ENCODE results near the gene ANKHD1.
"Not testable (repeated sequence)": the region's sequence is repeated elsewhere in the genome, so short reads cannot be mapped to it uniquely, and the experiment has no call there.

Gene ANKHD1

GRCh38 chr5:140564196-140565023 lies 162.8 kb downstream of the ANKHD1 start, which contains the start of the genes APBB3 and SLC35A4:
TSS of gene APBB3 (minus strand) at chr5:140564598. CDS start at chr5:140564245, 353 bp downstream.
TSS of gene SLC35A4 (plus strand) at chr5:140564828. CDS start at chr5:140567170, 2,342 bp downstream.
- peak; percentile 92 to 93 for DNase-seq (ENCODE audit: low read depth in 2 of 2)

DNA sequence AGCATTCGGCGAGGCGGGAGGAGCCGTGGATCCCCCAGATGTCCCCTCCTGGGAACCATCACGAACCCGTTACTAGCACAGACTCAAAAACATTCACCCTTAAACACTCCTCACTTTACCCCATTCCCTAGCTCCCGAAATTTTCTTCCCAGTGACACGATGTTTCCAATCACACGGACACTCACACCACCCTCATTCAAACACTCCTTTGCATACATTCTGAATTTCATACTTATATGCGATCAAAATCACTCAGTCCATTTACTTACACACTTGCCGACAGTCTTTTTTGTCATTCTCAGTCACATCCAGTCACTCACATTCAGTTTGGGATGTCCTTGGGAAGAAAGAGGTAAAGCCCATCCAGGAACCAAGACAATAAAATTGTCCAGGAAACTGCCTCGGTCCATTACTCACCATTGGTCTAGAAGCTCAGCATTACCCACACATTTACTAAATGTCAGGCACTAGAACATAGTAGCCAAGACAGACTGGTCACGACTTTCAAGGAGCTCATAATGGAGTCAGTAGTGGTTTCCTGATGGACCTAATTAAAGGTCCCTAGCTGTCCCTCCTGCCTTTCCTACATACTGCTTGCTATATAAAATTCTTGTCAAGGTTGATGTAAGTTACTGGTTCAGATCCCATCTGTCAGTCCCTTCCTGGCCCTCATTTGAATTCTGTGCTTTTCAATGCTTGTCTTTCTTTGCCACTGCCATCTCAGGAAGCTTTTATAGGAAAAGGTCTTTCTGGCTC lies 163.6 kb downstream of the ANKHD1 start:
- DNase-seq (ENCODE audit: low read depth in 2 of 2) = no peak

GRCh38 chr5:140565780-140566095 lies 164.1 kb downstream of the ANKHD1 start:
- no peak for DNase-seq (ENCODE audit: low read depth in 2 of 2)

DNA sequence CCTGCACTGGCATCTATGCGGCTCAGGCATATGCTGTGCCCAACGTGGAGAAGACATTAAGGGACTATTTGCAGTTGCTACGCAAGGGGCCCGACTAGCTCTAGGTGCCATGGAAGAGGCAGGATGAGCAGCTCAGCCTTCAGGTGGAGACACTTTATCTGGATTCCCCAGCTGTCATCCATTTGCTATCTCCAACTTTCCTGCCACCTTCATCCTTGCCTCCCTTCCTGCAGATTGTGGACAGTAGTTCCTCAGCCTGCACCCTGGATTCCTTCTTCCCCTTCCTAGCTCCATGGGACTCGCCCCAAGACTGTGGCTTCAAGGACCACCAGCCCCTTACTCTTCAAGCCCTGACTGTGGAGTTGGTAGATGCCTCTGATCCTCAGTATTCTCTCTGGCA lies 165.0 kb downstream of the ANKHD1 start:
- no peak for DNase-seq (ENCODE audit: low read depth in 2 of 2)

GRCh38 chr5:140567136-140567818 lies 165.6 kb downstream of the ANKHD1 start:
- DNase-seq (ENCODE audit: low read depth in 2 of 2) = no peak

- DNase-seq (ENCODE audit: low read depth in 2 of 2) = no peak
These were observed 166.2 kb downstream of the ANKHD1 start for GRCh38 chr5:140567871-140568270.

DNA sequence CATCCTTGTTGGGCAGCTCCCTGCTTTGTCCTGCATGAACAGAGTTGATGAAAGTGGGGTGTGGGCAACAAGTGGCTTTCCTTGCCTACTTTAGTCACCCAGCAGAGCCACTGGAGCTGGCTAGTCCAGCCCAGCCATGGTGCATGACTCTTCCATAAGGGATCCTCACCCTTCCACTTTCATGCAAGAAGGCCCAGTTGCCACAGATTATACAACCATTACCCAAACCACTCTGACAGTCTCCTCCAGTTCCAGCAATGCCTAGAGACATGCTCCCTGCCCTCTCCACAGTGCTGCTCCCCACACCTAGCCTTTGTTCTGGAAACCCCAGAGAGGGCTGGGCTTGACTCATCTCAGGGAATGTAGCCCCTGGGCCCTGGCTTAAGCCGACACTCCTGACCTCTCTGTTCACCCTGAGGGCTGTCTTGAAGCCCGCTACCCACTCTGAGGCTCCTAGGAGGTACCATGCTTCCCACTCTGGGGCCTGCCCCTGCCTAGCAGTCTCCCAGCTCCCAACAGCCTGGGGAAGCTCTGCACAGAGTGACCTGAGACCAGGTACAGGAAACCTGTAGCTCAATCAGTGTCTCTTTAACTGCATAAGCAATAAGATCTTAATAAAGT lies 166.9 kb downstream of the ANKHD1 start:
- no peak for DNase-seq (ENCODE audit: low read depth in 2 of 2)

DNA sequence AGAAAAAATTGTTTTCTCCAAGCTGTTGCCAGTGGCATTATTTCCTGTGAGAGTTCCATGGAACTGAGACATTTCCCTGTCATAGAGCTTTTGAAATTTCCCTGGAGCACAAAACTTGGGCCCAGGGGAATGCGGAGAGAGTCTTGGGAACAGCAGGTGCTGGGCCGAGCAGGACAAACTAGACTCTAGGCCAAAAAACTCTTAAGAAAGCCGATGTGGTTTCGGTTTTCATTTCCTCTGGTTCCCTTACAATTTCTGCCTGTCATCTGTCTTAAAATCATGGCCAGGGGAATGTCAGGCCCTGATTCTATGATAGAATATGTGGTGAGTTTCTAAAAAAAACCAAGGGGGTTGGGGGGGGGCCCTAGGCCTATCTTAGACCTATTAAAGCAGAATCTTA lies 167.6 kb downstream of the ANKHD1 start:
- no peak for DNase-seq (ENCODE audit: low read depth in 2 of 2)

- no peak for DNase-seq (ENCODE audit: low read depth in 2 of 2)
These were observed 168.4 kb downstream of the ANKHD1 start for GRCh38 chr5:140570058-140570457.

DNA sequence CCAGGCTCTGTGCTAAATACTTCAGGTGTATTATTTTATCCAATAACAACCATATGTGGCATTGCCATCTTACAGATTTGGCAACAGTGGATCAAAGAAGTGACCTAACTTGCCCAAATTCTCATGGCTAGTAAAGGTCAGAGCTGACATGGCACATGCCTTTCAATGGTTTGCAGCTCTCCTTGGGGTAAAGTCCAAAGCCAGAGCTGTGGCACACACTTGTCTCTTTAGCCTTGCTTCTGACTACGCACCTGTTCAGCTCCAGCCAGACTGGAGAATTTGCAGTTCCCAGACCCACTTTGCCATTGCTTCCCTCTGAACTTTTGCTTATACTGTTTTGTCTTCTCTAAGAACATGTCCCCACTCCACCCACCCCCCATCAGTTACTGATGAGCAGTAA lies 168.9 kb downstream of the ANKHD1 start:
- no peak for DNase-seq (ENCODE audit: low read depth in 2 of 2)

DNA sequence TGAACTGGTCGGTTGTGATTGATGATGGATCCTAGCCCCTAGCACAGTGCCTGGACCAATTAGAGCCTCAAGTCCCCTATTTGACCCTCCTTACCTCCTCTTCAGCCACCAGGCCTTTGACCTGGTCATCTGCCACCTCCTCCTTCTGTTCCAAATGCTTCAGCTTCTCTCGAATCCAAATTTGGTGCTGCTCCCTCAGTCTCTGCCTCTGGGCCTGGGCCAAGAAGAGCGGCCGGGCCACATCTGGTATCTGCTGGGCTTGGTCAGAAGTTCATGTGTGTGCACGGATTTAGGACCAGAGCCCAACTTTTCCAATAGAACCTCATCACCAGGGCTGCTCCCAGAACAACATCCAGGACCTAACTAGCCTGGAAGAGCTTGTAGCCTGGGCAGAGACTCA lies 169.5 kb downstream of the ANKHD1 start:
- DNase-seq (ENCODE audit: low read depth in 2 of 2) = no peak

DNA sequence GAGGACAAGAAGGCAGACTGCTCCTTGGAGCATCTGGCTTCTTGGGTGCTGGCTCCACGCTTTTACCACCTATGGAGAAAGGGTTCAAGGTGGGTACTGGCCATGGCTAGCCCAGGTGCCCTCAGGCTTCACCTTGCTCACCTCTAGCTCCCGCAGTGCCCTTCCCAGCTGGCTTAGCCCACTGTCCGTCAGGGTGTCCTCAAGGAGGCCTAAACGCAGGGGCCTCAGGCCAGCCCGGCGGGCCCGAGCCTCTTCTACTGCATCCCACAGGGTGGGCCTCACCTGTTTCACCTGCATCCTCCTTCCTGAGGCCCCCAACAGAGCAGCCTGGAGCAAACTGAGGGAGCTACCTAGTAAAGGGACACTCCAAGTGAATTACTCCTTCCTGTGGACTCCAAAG lies 172.1 kb downstream of the ANKHD1 start:
- DNase-seq (ENCODE audit: low read depth in 2 of 2) = no peak

- DNase-seq (ENCODE audit: low read depth in 2 of 2) = no peak
These were observed 172.5 kb downstream of the ANKHD1 start for GRCh38 chr5:140574165-140574564.

DNA sequence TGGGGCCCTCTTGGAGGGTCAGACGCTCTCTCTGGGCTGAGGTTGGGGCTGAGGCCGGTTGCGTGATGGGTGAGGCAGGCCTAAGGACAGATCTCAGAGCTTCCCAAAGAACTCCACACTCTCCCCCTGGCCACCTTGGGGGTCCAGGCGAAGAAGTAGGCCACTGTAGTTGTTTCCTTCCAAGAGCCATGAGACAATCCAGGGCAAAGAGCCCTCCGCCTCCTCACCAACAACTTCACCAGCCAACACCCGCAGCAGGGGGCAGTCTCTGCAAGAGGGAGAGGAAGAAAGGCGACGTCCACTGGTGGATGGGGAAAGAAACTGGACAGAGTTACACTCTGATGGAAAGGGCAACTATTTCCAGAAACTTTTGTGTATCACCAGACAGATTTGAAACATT lies 173.7 kb downstream of the ANKHD1 start:
- no peak for DNase-seq (ENCODE audit: low read depth in 2 of 2)

- DNase-seq (ENCODE audit: low read depth in 2 of 2) = no peak
These were observed 175.2 kb downstream of the ANKHD1 start for GRCh38 chr5:140576776-140577201.

- DNase-seq (ENCODE audit: low read depth in 2 of 2) = not testable (repeated sequence)
These were observed 177.6 kb downstream of the ANKHD1 start for GRCh38 chr5:140579188-140579747.

GRCh38 chr5:140587495-140587894 lies 185.9 kb downstream of the ANKHD1 start:
- no peak for DNase-seq (ENCODE audit: low read depth in 2 of 2)

DNA sequence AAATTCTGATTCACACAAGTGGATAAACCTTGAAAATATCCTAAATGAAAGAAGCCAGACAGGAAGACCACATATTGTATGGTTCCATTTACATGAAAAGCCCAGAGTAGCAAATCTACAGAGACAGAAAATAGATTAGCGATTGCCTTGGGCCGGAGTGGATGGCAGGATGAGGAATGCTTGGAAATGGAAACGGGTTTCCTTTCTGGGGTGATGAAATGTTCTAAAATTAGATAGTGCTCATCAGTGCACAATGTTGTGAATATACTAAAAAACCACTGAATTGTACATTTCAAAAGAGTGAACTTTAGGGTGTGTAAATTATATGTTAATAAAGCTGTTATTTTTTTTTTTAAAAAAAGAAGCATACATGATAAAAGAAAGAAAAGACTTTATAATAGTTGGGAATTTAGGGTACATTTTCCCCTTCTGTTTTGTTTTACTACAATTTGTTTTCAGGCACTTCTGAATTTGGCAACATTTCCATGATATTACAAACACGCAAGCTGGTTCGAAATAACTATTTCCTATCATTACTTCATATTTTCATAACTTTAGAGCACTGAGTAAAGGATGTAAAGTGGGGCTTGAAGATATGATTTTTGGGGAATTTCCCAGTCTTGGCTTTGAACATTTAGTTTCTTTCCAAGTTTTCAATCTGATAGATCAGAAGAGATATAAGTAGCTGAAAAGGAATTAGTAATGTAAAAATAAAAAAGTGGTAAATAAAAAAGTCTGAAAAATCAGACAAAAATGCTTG lies 186.9 kb downstream of the ANKHD1 start:
- no peak for DNase-seq (ENCODE audit: low read depth in 2 of 2)

Measured in stimulated activated CD4-positive, alpha-beta T cell treated with anti-CD3 and anti-CD28 coated beads, Interleukin-12 subunit alpha, Interleukin-12 subunit beta, amount 100 ng/mL, for 24 hours (primary cell).